ENCODE measurements around the gene ANXA4. TPM values are rescaled to one million over a fixed set of nuclear protein-coding genes. Genes with fewer than 3 reads are reported as not detected.

The ANXA4 gene
- total RNA-seq, 1 experiment from 2014 or later, result 9.5 TPM

DNA sequence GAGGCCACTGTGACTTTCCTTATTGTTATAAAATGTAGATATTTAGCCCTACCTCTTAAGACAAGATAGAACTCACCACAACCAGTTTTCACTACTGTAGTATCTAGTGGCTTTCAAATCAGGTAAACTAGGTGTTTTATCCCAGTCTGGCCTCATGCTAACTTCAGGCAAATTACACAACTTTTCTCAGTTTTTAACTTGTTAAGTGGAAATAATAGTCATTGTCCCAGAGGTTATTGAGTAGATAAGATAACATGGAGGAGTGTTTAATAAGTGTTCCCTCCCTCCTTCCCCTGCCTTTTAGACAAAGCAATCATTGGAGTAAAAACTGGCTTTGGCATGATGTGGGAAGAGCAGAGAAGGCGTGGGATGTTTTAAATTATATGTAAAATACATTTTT is 27.3 kb downstream of the ANXA4 start (continued):
- TF ChIP-seq ZNF138 (CRISPR knock-in tag; conservative IDR thresholded peaks at IDR 0.05) (no peak), ETV6 (CRISPR knock-in tag; IDR thresholded peaks at IDR 0.05) (no peak), NR3C1 (CRISPR knock-in tag; conservative IDR thresholded peaks at IDR 0.05; ENCODE audit: low read depth) (no peak)
- TF ChIP-seq, protein P1, sequence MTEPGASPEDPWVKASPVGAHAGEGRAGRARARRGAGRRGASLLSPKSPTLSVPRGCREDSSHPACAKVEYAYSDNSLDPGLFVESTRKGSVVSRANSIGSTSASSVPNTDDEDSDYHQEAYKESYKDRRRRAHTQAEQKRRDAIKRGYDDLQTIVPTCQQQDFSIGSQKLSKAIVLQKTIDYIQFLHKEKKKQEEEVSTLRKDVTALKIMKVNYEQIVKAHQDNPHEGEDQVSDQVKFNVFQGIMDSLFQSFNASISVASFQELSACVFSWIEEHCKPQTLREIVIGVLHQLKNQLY (CRISPR knock-in tag; IDR thresholded peaks at IDR 0.05), result no peak
- TF ChIP-seq, protein P2, sequence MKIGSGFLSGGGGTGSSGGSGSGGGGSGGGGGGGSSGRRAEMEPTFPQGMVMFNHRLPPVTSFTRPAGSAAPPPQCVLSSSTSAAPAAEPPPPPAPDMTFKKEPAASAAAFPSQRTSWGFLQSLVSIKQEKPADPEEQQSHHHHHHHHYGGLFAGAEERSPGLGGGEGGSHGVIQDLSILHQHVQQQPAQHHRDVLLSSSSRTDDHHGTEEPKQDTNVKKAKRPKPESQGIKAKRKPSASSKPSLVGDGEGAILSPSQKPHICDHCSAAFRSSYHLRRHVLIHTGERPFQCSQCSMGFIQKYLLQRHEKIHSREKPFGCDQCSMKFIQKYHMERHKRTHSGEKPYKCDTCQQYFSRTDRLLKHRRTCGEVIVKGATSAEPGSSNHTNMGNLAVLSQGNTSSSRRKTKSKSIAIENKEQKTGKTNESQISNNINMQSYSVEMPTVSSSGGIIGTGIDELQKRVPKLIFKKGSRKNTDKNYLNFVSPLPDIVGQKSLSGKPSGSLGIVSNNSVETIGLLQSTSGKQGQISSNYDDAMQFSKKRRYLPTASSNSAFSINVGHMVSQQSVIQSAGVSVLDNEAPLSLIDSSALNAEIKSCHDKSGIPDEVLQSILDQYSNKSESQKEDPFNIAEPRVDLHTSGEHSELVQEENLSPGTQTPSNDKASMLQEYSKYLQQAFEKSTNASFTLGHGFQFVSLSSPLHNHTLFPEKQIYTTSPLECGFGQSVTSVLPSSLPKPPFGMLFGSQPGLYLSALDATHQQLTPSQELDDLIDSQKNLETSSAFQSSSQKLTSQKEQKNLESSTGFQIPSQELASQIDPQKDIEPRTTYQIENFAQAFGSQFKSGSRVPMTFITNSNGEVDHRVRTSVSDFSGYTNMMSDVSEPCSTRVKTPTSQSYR (CRISPR knock-in tag; IDR thresholded peaks at IDR 0.05), result no peak

DNA sequence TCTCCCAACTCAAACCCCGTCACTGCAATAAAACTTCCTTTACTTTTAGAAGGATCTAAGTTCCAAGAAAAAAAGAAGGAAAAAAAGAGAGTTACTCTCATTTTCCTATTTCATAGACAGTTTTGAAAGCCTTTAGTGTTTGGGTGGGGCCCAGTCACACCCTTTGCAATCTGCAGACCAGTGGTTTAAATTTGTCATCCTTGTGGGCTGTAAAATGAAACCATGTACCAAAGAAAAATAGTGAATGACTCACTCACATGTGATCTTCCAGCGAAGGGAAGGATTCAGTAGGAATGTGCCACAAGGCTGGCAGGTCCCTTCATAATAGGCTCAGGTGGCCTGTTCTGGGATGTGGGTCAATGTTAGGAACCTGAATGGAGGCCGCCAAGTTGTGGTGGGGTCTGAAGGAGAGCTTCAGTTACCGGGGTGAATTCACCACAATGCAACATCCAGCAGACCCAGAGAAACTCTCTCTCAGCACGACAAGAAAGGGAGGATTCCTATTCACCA is 28.3 kb downstream of the ANXA4 start:
- POLR2A ChIA-PET, result interaction anchor here (0.6 kb wide), 1 partner anchor 55 kb away, joined by 3 read pairs; no protein-coding TSS in a partner anchor
- TF ChIP-seq EMX1 (CRISPR knock-in tag; IDR thresholded peaks at IDR 0.05), result no peak
- no peak for TF ChIP-seq ETV6 (CRISPR knock-in tag; IDR thresholded peaks at IDR 0.05)
- no peak for TF ChIP-seq JAZF1 (CRISPR knock-in tag; IDR thresholded peaks at IDR 0.05)
- TF ChIP-seq ZNF219 (CRISPR knock-in tag; IDR thresholded peaks at IDR 0.05; ENCODE audit: borderline replicate concordance), result no peak
- TF ChIP-seq ATF1 (CRISPR knock-in tag; IDR thresholded peaks at IDR 0.05), result no peak
- TF ChIP-seq, protein P3, sequence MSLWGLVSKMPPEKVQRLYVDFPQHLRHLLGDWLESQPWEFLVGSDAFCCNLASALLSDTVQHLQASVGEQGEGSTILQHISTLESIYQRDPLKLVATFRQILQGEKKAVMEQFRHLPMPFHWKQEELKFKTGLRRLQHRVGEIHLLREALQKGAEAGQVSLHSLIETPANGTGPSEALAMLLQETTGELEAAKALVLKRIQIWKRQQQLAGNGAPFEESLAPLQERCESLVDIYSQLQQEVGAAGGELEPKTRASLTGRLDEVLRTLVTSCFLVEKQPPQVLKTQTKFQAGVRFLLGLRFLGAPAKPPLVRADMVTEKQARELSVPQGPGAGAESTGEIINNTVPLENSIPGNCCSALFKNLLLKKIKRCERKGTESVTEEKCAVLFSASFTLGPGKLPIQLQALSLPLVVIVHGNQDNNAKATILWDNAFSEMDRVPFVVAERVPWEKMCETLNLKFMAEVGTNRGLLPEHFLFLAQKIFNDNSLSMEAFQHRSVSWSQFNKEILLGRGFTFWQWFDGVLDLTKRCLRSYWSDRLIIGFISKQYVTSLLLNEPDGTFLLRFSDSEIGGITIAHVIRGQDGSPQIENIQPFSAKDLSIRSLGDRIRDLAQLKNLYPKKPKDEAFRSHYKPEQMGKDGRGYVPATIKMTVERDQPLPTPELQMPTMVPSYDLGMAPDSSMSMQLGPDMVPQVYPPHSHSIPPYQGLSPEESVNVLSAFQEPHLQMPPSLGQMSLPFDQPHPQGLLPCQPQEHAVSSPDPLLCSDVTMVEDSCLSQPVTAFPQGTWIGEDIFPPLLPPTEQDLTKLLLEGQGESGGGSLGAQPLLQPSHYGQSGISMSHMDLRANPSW (CRISPR knock-in tag; conservative IDR thresholded peaks at IDR 0.05; ENCODE audit: low read depth), result no peak
- TF ChIP-seq CBFB (CRISPR knock-in tag; IDR thresholded peaks at IDR 0.05; ENCODE audit: low read depth), result no peak
- TF ChIP-seq CREM (CRISPR knock-in tag; IDR thresholded peaks at IDR 0.05), result no peak
- TF ChIP-seq, protein P4, sequence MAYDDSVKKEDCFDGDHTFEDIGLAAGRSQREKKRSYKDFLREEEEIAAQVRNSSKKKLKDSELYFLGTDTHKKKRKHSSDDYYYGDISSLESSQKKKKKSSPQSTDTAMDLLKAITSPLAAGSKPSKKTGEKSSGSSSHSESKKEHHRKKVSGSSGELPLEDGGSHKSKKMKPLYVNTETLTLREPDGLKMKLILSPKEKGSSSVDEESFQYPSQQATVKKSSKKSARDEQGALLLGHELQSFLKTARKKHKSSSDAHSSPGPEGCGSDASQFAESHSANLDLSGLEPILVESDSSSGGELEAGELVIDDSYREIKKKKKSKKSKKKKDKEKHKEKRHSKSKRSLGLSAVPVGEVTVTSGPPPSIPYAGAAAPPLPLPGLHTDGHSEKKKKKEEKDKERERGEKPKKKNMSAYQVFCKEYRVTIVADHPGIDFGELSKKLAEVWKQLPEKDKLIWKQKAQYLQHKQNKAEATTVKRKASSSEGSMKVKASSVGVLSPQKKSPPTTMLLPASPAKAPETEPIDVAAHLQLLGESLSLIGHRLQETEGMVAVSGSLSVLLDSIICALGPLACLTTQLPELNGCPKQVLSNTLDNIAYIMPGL (CRISPR knock-in tag; IDR thresholded peaks at IDR 0.05), result no peak
- TF ChIP-seq MYBL2 (CRISPR knock-in tag; IDR thresholded peaks at IDR 0.05), result no peak
- no peak for TF ChIP-seq ZNF138 (CRISPR knock-in tag; conservative IDR thresholded peaks at IDR 0.05)
- TF ChIP-seq, protein P5, sequence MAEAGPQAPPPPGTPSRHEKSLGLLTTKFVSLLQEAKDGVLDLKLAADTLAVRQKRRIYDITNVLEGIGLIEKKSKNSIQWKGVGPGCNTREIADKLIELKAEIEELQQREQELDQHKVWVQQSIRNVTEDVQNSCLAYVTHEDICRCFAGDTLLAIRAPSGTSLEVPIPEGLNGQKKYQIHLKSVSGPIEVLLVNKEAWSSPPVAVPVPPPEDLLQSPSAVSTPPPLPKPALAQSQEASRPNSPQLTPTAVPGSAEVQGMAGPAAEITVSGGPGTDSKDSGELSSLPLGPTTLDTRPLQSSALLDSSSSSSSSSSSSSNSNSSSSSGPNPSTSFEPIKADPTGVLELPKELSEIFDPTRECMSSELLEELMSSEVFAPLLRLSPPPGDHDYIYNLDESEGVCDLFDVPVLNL (CRISPR knock-in tag; IDR thresholded peaks at IDR 0.05; ENCODE audit: borderline replicate concordance, low read depth), result no peak
- TF ChIP-seq, protein P6, sequence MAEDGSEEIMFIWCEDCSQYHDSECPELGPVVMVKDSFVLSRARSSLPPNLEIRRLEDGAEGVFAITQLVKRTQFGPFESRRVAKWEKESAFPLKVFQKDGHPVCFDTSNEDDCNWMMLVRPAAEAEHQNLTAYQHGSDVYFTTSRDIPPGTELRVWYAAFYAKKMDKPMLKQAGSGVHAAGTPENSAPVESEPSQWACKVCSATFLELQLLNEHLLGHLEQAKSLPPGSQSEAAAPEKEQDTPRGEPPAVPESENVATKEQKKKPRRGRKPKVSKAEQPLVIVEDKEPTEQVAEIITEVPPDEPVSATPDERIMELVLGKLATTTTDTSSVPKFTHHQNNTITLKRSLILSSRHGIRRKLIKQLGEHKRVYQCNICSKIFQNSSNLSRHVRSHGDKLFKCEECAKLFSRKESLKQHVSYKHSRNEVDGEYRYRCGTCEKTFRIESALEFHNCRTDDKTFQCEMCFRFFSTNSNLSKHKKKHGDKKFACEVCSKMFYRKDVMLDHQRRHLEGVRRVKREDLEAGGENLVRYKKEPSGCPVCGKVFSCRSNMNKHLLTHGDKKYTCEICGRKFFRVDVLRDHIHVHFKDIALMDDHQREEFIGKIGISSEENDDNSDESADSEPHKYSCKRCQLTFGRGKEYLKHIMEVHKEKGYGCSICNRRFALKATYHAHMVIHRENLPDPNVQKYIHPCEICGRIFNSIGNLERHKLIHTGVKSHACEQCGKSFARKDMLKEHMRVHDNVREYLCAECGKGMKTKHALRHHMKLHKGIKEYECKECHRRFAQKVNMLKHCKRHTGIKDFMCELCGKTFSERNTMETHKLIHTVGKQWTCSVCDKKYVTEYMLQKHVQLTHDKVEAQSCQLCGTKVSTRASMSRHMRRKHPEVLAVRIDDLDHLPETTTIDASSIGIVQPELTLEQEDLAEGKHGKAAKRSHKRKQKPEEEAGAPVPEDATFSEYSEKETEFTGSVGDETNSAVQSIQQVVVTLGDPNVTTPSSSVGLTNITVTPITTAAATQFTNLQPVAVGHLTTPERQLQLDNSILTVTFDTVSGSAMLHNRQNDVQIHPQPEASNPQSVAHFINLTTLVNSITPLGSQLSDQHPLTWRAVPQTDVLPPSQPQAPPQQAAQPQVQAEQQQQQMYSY (CRISPR knock-in tag; IDR thresholded peaks at IDR 0.05), result no peak
- TF ChIP-seq, protein P7, sequence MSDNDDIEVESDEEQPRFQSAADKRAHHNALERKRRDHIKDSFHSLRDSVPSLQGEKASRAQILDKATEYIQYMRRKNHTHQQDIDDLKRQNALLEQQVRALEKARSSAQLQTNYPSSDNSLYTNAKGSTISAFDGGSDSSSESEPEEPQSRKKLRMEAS (CRISPR knock-in tag; IDR thresholded peaks at IDR 0.05), result no peak
- no peak for TF ChIP-seq ZNF317 (CRISPR knock-in tag; IDR thresholded peaks at IDR 0.05; ENCODE audit: borderline replicate concordance, low read depth)
- TF ChIP-seq, protein P8, sequence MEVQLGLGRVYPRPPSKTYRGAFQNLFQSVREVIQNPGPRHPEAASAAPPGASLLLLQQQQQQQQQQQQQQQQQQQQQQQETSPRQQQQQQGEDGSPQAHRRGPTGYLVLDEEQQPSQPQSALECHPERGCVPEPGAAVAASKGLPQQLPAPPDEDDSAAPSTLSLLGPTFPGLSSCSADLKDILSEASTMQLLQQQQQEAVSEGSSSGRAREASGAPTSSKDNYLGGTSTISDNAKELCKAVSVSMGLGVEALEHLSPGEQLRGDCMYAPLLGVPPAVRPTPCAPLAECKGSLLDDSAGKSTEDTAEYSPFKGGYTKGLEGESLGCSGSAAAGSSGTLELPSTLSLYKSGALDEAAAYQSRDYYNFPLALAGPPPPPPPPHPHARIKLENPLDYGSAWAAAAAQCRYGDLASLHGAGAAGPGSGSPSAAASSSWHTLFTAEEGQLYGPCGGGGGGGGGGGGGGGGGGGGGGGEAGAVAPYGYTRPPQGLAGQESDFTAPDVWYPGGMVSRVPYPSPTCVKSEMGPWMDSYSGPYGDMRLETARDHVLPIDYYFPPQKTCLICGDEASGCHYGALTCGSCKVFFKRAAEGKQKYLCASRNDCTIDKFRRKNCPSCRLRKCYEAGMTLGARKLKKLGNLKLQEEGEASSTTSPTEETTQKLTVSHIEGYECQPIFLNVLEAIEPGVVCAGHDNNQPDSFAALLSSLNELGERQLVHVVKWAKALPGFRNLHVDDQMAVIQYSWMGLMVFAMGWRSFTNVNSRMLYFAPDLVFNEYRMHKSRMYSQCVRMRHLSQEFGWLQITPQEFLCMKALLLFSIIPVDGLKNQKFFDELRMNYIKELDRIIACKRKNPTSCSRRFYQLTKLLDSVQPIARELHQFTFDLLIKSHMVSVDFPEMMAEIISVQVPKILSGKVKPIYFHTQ (CRISPR knock-in tag; IDR thresholded peaks at IDR 0.05), result no peak

More for the DNA sequence above, 28.3 kb downstream of the ANXA4 start:
- Mint-ChIP-seq H3K4me3 (no peak overlapping the region), H3K27me3 (ENCODE audit: low read depth) (no peaks in the 10 kb centered on the region), H3K4me1 (peaks cover 38% of the 10 kb centered on the region), H3K36me3 (no peaks in the 10 kb centered on the region), H3K9me3 (no peaks in the 10 kb centered on the region), H3K27ac (no peak overlapping the region)
- CTCF ChIA-PET, result interaction anchor here (1.9 to 2.0 kb wide), 2 partner anchors 46 kb away, joined by 6 to 7 read pairs; no protein-coding TSS in a partner anchor
- DNase-seq (ENCODE audit: low spot score), result no peak
- no peak for ATAC-seq
